B cell (primary cell): ENCODE results near the gene NUMA1.

Source experiments
- EZH2 ChIP-seq: IDR thresholded peaks from 2 replicates; pipeline ENCODE4 v1.6.1; 2012; ENCODE audit warnings: borderline replicate concordance, low read depth, mild to moderate bottlenecking, moderate library complexity, low read length; ENCODE audit not compliant: insufficient read depth, poor library complexity, severe bottlenecking
- TF ChIP-seq, protein P1 (sequence below): fragments of 200-600 bp; IDR thresholded peaks from one replicate; pipeline ENCODE4 v1.8.0; 2022; ENCODE audit warnings: antibody characterized with exemption, mild to moderate bottlenecking

DNA sequence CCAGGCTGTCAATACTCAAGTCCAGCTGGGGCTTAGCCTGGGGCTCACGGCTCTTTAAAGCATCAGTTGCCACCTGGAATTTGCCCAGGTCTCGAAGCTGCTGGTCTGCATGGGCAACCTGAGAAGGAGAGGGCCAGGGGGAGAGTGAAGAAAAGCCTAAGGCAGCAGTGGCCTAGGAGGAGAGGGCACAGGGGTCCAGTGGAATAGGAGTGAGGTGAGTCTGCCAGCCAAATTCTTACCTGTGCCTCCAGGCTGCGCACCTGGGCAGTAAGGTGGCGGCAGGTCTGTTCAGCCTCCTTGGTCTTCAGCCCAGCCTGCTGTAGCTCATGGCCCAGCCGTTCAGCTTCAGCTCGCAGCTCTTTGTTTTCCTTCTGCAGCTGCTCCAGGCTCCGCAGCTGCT lies 71.6 kb downstream of the NUMA1 start:
- TF ChIP-seq, protein P1, sequence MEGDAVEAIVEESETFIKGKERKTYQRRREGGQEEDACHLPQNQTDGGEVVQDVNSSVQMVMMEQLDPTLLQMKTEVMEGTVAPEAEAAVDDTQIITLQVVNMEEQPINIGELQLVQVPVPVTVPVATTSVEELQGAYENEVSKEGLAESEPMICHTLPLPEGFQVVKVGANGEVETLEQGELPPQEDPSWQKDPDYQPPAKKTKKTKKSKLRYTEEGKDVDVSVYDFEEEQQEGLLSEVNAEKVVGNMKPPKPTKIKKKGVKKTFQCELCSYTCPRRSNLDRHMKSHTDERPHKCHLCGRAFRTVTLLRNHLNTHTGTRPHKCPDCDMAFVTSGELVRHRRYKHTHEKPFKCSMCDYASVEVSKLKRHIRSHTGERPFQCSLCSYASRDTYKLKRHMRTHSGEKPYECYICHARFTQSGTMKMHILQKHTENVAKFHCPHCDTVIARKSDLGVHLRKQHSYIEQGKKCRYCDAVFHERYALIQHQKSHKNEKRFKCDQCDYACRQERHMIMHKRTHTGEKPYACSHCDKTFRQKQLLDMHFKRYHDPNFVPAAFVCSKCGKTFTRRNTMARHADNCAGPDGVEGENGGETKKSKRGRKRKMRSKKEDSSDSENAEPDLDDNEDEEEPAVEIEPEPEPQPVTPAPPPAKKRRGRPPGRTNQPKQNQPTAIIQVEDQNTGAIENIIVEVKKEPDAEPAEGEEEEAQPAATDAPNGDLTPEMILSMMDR, result no peak
- no peak for TF ChIP-seq EZH2
